Measurements from ENCODE around the gene KIAA1586. TPM values are rescaled to one million over a fixed set of nuclear protein-coding genes. Genes with fewer than 3 reads are reported as not detected.

Gene KIAA1586
- total RNA-seq, 6 donors from 2014 or later = 2.7 to 11.3 (median 7.5) TPM

DNA sequence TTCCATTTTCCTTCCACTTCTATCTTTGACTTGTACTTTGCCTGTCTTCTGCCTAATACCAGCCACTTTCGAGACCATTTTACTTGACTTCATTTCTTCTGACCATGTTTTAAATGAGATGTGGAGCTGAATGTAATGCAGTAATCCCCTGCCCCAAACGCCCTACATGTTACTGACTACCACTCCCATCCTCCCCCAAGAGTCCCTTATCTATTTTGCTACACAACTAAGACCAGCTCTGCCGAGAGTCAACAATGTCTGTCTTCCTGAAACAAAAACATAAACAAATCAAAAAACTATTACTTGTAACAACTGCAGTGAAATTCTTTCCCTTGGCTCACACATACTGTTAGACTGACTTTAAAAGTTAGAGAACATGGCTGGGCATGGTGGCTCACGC is 27.1 kb upstream of the KIAA1586 start:
- WGBS, 2 donors = 75 to 82% methylated on average over 4 of the region's 4 CpGs
- DNase-seq (no peak), ATAC-seq (ENCODE audit: low FRiP score in 2 of 2) (no peak)
- no peaks in the 10 kb centered on the region for H3K36me3 ChIP-seq
- no peaks in the 10 kb centered on the region for H3K4me1 ChIP-seq
- H3K27me3 ChIP-seq = no peaks in the 10 kb centered on the region
- no peak overlapping the region for H3K27ac ChIP-seq
- TF ChIP-seq POLR2A (IDR thresholded peaks at IDR 0.05) (no peak), EP300 (IDR thresholded peaks at IDR 0.05) (no peak), POLR2AphosphoS5 (IDR thresholded peaks at IDR 0.05) (no peak)
- TF ChIP-seq, protein P1, sequence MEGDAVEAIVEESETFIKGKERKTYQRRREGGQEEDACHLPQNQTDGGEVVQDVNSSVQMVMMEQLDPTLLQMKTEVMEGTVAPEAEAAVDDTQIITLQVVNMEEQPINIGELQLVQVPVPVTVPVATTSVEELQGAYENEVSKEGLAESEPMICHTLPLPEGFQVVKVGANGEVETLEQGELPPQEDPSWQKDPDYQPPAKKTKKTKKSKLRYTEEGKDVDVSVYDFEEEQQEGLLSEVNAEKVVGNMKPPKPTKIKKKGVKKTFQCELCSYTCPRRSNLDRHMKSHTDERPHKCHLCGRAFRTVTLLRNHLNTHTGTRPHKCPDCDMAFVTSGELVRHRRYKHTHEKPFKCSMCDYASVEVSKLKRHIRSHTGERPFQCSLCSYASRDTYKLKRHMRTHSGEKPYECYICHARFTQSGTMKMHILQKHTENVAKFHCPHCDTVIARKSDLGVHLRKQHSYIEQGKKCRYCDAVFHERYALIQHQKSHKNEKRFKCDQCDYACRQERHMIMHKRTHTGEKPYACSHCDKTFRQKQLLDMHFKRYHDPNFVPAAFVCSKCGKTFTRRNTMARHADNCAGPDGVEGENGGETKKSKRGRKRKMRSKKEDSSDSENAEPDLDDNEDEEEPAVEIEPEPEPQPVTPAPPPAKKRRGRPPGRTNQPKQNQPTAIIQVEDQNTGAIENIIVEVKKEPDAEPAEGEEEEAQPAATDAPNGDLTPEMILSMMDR (IDR thresholded peaks at IDR 0.05) = no peak
- peaks cover 0 to 3% (median under 1%) of the 10 kb centered on the region in 4 donors for H3K9me3 ChIP-seq
- H3K4me3 ChIP-seq = no peak overlapping the region

DNA sequence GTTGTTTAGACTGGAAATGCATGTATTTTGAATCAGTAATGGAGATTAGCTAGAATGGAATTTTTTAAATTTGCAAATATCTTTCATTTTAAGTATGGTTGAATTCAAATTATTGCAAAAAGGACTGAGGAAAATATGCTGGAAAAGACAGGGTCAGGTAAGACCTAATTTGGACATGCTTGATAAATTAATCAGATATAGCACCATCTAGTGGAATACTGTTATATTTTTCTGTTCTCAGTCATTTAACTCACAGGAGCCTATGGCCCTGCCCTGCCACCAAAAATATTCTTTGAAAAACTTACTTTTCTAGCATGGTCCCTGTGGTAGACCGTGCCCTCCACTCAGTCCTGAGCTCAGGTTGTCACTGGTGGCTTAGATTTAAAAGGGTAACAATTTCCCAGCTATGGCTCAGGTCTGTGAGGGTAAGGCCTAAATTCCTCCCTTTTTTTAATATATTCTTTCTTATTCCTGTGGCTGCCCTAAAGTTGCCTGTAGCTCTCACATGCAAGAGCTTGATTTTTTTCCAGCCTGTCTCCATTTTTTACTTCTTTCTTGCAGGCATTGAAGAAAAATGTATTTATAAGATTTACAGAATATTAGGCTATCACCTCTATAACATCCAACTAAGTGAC is 25.3 kb upstream of the KIAA1586 start:
- 0 to 40% methylated on average over 1 of the region's 1 CpG for WGBS, 2 donors
- TF ChIP-seq, protein P1 (IDR thresholded peaks at IDR 0.05) = peak in 5 of 6 experiments; percentile 20 to 56 (median 36)
- no peak for TF ChIP-seq POLR2AphosphoS5 (IDR thresholded peaks at IDR 0.05)
- no peak for TF ChIP-seq EP300 (IDR thresholded peaks at IDR 0.05)
- Histone ChIP-seq H3K9me3 (peaks cover 0 to 8% (median 7%) of the 10 kb centered on the region in 4 donors), H3K27ac (no peak overlapping the region), H3K27me3 (no peaks in the 10 kb centered on the region), H3K4me3 (no peak overlapping the region), H3K4me1 (no peaks in the 10 kb centered on the region), H3K36me3 (no peaks in the 10 kb centered on the region)
- ATAC-seq (ENCODE audit: low FRiP score in 2 of 2) (peak; percentile 11 to 80), DNase-seq (no peak)

DNA sequence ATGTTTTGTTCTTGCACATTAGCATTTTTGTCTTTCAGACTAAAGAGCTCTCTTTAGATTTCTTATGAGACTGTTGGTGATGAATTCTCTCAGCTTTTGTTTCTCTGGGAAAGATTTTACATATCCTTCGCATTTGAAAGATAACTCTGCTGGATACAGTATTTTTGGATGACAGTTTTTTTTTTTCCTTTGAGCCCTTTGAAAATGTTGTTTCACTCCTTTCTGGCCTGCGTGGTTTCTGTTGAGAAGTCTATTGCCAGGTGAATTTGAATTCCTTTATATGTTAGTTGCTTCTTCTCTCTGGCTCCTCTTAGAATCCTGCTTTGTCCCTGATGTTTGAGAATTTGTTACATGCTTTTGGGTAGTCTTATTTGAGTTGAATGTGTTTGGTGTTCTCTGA is 22.2 kb upstream of the KIAA1586 start:
- H3K9me3 ChIP-seq = peaks cover 0 to 8% (median 7%) of the 10 kb centered on the region in 4 donors
- no peak overlapping the region for H3K4me3 ChIP-seq
- H3K36me3 ChIP-seq = no peaks in the 10 kb centered on the region
- no peak for TF ChIP-seq POLR2AphosphoS5 (IDR thresholded peaks at IDR 0.05)
- no peak for TF ChIP-seq EP300 (IDR thresholded peaks at IDR 0.05)
- TF ChIP-seq, protein P1 (IDR thresholded peaks at IDR 0.05) = no peak
- TF ChIP-seq POLR2A (IDR thresholded peaks at IDR 0.05) = no peak
- no peak for DNase-seq
- 72 to 73% methylated on average over 2 of the region's 2 CpGs for whole genome bisulfite sequencing, 2 donors
- no peak for ATAC-seq (ENCODE audit: low FRiP score in 2 of 2)
- no peaks in the 10 kb centered on the region for H3K4me1 ChIP-seq
- H3K27ac ChIP-seq = no peak overlapping the region
- H3K27me3 ChIP-seq = no peaks in the 10 kb centered on the region

DNA sequence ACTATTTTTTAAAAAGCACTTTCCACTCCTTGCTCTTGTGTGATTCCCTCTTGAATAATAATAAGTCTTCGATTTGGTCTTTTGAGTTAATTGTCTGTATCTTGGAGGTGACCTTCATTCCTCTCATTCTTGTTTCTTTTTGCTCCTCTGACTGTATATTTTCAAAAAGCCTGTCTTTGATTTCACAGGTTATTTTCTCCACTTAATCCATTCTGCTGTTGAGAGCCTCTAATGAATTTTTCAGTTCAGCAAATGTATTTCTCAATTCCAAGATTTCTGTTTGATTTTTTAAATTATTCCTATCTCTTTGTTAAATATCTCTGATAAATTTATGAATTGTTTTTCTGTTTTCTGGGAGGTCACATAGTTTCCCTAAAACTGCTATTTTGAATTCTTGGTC is 21.7 kb upstream of the KIAA1586 start:
- no peak for DNase-seq
- TF ChIP-seq, protein P1 (IDR thresholded peaks at IDR 0.05) = no peak
- TF ChIP-seq POLR2A (IDR thresholded peaks at IDR 0.05) (no peak), EP300 (IDR thresholded peaks at IDR 0.05) (no peak), POLR2AphosphoS5 (IDR thresholded peaks at IDR 0.05) (no peak)
- Histone ChIP-seq H3K4me3 (no peak overlapping the region), H3K27me3 (no peaks in the 10 kb centered on the region), H3K9me3 (peaks cover 0 to 8% (median 7%) of the 10 kb centered on the region in 4 donors), H3K36me3 (no peaks in the 10 kb centered on the region), H3K27ac (no peak overlapping the region), H3K4me1 (no peaks in the 10 kb centered on the region)
- WGBS, 2 donors = 87 to 88% methylated on average over 1 of the region's 1 CpG
- no peak for ATAC-seq (ENCODE audit: low FRiP score in 2 of 2)

DNA sequence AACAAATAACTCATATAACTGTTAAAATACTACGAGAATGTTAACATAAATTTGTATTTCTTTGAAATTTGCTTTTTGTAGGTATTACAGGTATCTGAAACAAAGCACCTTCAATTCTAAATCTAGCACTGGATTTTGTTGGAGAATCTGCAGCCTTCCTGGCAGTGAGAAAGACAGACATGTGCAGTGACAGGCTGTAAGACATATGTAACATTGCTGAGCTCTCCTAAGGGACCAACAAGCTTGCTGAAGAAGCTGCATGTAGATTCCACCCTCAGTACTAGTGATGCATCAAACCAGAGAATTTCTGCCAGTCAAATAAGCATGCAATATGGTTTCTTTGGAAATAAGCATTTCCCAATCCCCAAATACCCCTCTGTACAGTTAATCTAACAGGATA is 20.5 kb upstream of the KIAA1586 start:
- 77 to 92% methylated on average over 1 of the region's 1 CpG for WGBS, 2 donors
- no peaks in the 10 kb centered on the region for H3K27me3 ChIP-seq
- no peaks in the 10 kb centered on the region for H3K4me1 ChIP-seq
- TF ChIP-seq POLR2A (IDR thresholded peaks at IDR 0.05) (no peak), POLR2AphosphoS5 (IDR thresholded peaks at IDR 0.05) (no peak), EP300 (IDR thresholded peaks at IDR 0.05) (no peak)
- TF ChIP-seq, protein P1 (IDR thresholded peaks at IDR 0.05) = no peak
- ATAC-seq (ENCODE audit: low FRiP score in 2 of 2) = no peak
- H3K9me3 ChIP-seq = peaks cover 0 to 8% (median 7%) of the 10 kb centered on the region in 4 donors
- DNase-seq = no peak
- H3K4me3 ChIP-seq = no peak overlapping the region
- no peaks in the 10 kb centered on the region for H3K36me3 ChIP-seq
- no peak overlapping the region for H3K27ac ChIP-seq

All from upper lobe of left lung (tissue), 6 donors.